ENCODE data around the gene GPRIN2.

Gene GPRIN2

GRCh38 chr10:46548498-46549090 is 7.9 kb downstream of the GPRIN2 start:
- peak; percentile 60 for DNase-seq

GRCh38 chr10:46547541-46548497 is 8.6 kb downstream of the GPRIN2 start:
- peak; percentile 51 for DNase-seq

- no peak for DNase-seq
Observed at GRCh38 chr10:46546591-46547540, 9.6 kb downstream of the GPRIN2 start.

GRCh38 chr10:46545861-46546590 is 10.4 kb downstream of the GPRIN2 start:
- DNase-seq: peak; percentile 56

GRCh38 chr10:46544989-46545791 is 11.3 kb downstream of the GPRIN2 start:
- peak; percentile 65 for DNase-seq

- no peak for DNase-seq
Observed at GRCh38 chr10:46543466-46544377, 12.7 kb downstream of the GPRIN2 start.

- DNase-seq: no peak
Observed at GRCh38 chr10:46542567-46543465, 13.6 kb downstream of the GPRIN2 start.

GRCh38 chr10:46541735-46542566 is 14.5 kb downstream of the GPRIN2 start:
- DNase-seq: no peak

- DNase-seq: peak; percentile 87
Observed at GRCh38 chr10:46541017-46541661, 15.3 kb downstream of the GPRIN2 start.

GRCh38 chr10:46540412-46541016 is 15.9 kb downstream of the GPRIN2 start:
- DNase-seq: no peak

GRCh38 chr10:46539596-46540411 is 16.7 kb downstream of the GPRIN2 start:
- DNase-seq: no peak

- DNase-seq: no peak
Observed at GRCh38 chr10:46538717-46539426, 17.6 kb downstream of the GPRIN2 start.

- no peak for DNase-seq
Observed at GRCh38 chr10:46538155-46538554, 18.3 kb downstream of the GPRIN2 start.

- DNase-seq: peak; percentile 74
Observed at GRCh38 chr10:46537309-46537708, 19.1 kb downstream of the GPRIN2 start.

GRCh38 chr10:46536781-46537180 is 19.7 kb downstream of the GPRIN2 start:
- DNase-seq: no peak

- DNase-seq: no peak
Observed at GRCh38 chr10:46536171-46536570, 20.3 kb downstream of the GPRIN2 start.

Measured in islet precursor cell (in vitro differentiated cells).